RWPE2 (cell line): ENCODE data around the gene KIAA1671.
A peak's percentile ranks its signal among the peaks of the same experiment; 100 is the strongest.

Experiments
- ATAC-seq: fragments of 200-7000 bp; cut with Tn5 transposase; 3 replicates; pipeline ENCODE4 v1.9.1; 2021; ENCODE audit warnings: low read depth
- DNase-seq: peaks from one replicate; pipeline ENCODE4 v3.0.0-alpha.2; 2020; ENCODE audit warnings: low spot score
- H3K27ac ChIP-seq: fragments of 450-650 bp; 2 replicates; pipeline ENCODE4 v1.5.1; 2017; ENCODE audit warnings: mild to moderate bottlenecking; ENCODE audit not compliant: poor library complexity, severe bottlenecking
- H3K27me3 ChIP-seq: fragments of 250-450 bp; sonication (Bioruptor Pico); 2 replicates; pipeline ENCODE4 v1.5.1; 2021; ENCODE audit warnings: mild to moderate bottlenecking, moderate library complexity; ENCODE audit not compliant: insufficient read depth, poor library complexity, severe bottlenecking
- H3K36me3 ChIP-seq: fragments of 250-450 bp; sonication (Bioruptor Pico); 2 replicates; pipeline ENCODE4 v1.5.1; 2020; ENCODE audit warnings: low read depth, mild to moderate bottlenecking, moderate library complexity
- H3K4me1 ChIP-seq: fragments of 250-450 bp; sonication (Bioruptor Pico); 2 replicates; pipeline ENCODE4 v1.5.1; 2021; ENCODE audit warnings: mild to moderate bottlenecking, moderate library complexity; ENCODE audit not compliant: insufficient read depth, poor library complexity, severe bottlenecking
- H3K4me3 ChIP-seq: fragments of 250-450 bp; sonication (Bioruptor Pico); 2 replicates; pipeline ENCODE4 v1.5.1; 2021; ENCODE audit warnings: mild to moderate bottlenecking, moderate library complexity; ENCODE audit not compliant: severe bottlenecking
- H3K9me3 ChIP-seq: fragments of 250-450 bp; sonication (Bioruptor Pico); 2 replicates; pipeline ENCODE4 v1.5.1; 2021; ENCODE audit warnings: mild to moderate bottlenecking, moderate library complexity; ENCODE audit not compliant: severe bottlenecking
- CTCF ChIP-seq: fragments of 450-650 bp; IDR thresholded peaks from one replicate; pipeline ENCODE4 v1.5.1; 2017; ENCODE audit warnings: mild to moderate bottlenecking, moderate library complexity; ENCODE audit not compliant: poor library complexity, severe bottlenecking

The KIAA1671 gene

GRCh38 chr22:24935771-24936483 is 16.6 kb upstream of the KIAA1671 start:
- Histone ChIP-seq H3K9me3 (no peaks in the 10 kb centered on the region), H3K4me1 (no peaks in the 10 kb centered on the region), H3K27ac (no peak overlapping the region), H3K36me3 (no peaks in the 10 kb centered on the region), H3K27me3 (no peaks in the 10 kb centered on the region), H3K4me3 (no peak overlapping the region)
- DNase-seq (no peak), ATAC-seq (no peak)
- no peak for TF ChIP-seq CTCF

GRCh38 chr22:24937114-24937513 is 15.4 kb upstream of the KIAA1671 start:
- TF ChIP-seq CTCF, result peak; percentile 49
- ATAC-seq (peak; percentile 78), DNase-seq (no peak)

GRCh38 chr22:24938741-24939341 is 13.7 kb upstream of the KIAA1671 start:
- H3K9me3 ChIP-seq, result no peaks in the 10 kb centered on the region
- peaks cover 5% of the 10 kb centered on the region for H3K4me1 ChIP-seq
- DNase-seq (no peak), ATAC-seq (peak; percentile 60; the same call in 2 of the 3 replicates)
- TF ChIP-seq CTCF, result peak; percentile 88
- no peaks in the 10 kb centered on the region for H3K27me3 ChIP-seq
- H3K27ac ChIP-seq, result no peak overlapping the region
- no peaks in the 10 kb centered on the region for H3K36me3 ChIP-seq
- H3K4me3 ChIP-seq, result no peak overlapping the region

More at GRCh38 chr22:24937114-24937513, 15.4 kb upstream of the KIAA1671 start:
- H3K9me3 ChIP-seq, result no peaks in the 10 kb centered on the region
- H3K4me1 ChIP-seq, result no peaks in the 10 kb centered on the region
- H3K36me3 ChIP-seq, result no peaks in the 10 kb centered on the region
- H3K4me3 ChIP-seq, result no peak overlapping the region
- H3K27ac ChIP-seq, result no peak overlapping the region
- H3K27me3 ChIP-seq, result no peaks in the 10 kb centered on the region

- peaks cover 5% of the 10 kb centered on the region for H3K4me1 ChIP-seq
- H3K27me3 ChIP-seq, result no peaks in the 10 kb centered on the region
- DNase-seq, result no peak
- H3K4me3 ChIP-seq, result no peak overlapping the region
- H3K9me3 ChIP-seq, result no peaks in the 10 kb centered on the region
- no peaks in the 10 kb centered on the region for H3K36me3 ChIP-seq
- ATAC-seq, result no peak
- TF ChIP-seq CTCF, result no peak
- H3K27ac ChIP-seq, result peak overlapping the region; percentile 26
Observed at GRCh38 chr22:24942301-24942700, 10.2 kb upstream of the KIAA1671 start.
